ENCODE data around the gene LIPF.

- TF ChIP-seq EGR1 (IDR thresholded peaks at IDR 0.05; ENCODE audit: low read depth) (no peak), POLR2AphosphoS5 (IDR thresholded peaks at IDR 0.05; ENCODE audit: low read depth, low read length) (no peak), CTCF (IDR thresholded peaks at IDR 0.05 in 2 of 3, conservative IDR thresholded peaks at IDR 0.05 in 1 of 3; ENCODE audit: borderline replicate concordance in 1 of 3, insufficient read depth in 1 of 3, low read depth in 2 of 3, low read length in 2 of 3) (no peak), POLR2A (IDR thresholded peaks at IDR 0.05; ENCODE audit: borderline replicate concordance, extremely low read depth, insufficient read depth, insufficient read length) (no peak), SIN3A (IDR thresholded peaks at IDR 0.05; ENCODE audit: low read depth) (no peak), REST (IDR thresholded peaks at IDR 0.05; ENCODE audit: low read depth) (no peak), EZH2 (IDR thresholded peaks at IDR 0.05) (no peak), RAD21 (IDR thresholded peaks at IDR 0.05; ENCODE audit: low read depth) (no peak), ZBTB33 (IDR thresholded peaks at IDR 0.05; ENCODE audit: extremely low read depth, insufficient replicate concordance, low read length) (no peak), SP1 (IDR thresholded peaks at IDR 0.05; ENCODE audit: low read depth) (no peak)
- TF ChIP-seq, protein P1, sequence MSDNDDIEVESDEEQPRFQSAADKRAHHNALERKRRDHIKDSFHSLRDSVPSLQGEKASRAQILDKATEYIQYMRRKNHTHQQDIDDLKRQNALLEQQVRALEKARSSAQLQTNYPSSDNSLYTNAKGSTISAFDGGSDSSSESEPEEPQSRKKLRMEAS (IDR thresholded peaks at IDR 0.05) = no peak
Measured at GRCh38 chr10:88618496-88618895, 45.7 kb upstream of the LIPF start.

All from HCT116 (cell line).